GM21390 (cell line): ENCODE measurements around the gene HPSE2.

ENCODE experiments used
- ATAC-seq: cut with Tn5 transposase; IDR thresholded peaks from one replicate; pipeline ENCODE4 v1.9.1; 2021; ENCODE audit not compliant: unreplicated experiment

HPSE2 gene

GRCh38 chr10:98628206-98628605 lies 607.4 kb downstream of the HPSE2 start:
- ATAC-seq: no peak

- no peak for ATAC-seq
These were observed 607.9 kb downstream of the HPSE2 start for GRCh38 chr10:98627711-98628110.

- no peak for ATAC-seq
These were observed 610.7 kb downstream of the HPSE2 start for GRCh38 chr10:98624963-98625362.

GRCh38 chr10:98623176-98623575 lies 612.5 kb downstream of the HPSE2 start:
- no peak for ATAC-seq

GRCh38 chr10:98621630-98622029 lies 614.0 kb downstream of the HPSE2 start:
- ATAC-seq: no peak

GRCh38 chr10:98620503-98620902 lies 615.1 kb downstream of the HPSE2 start:
- no peak for ATAC-seq

- ATAC-seq: no peak
These were observed 616.2 kb downstream of the HPSE2 start for GRCh38 chr10:98619446-98619845.

GRCh38 chr10:98617906-98618520 lies 617.6 kb downstream of the HPSE2 start:
- no peak for ATAC-seq

- ATAC-seq: no peak
These were observed 622.2 kb downstream of the HPSE2 start for GRCh38 chr10:98613446-98613845.

GRCh38 chr10:98611436-98611835 lies 624.2 kb downstream of the HPSE2 start:
- no peak for ATAC-seq

GRCh38 chr10:98610836-98611235 lies 624.8 kb downstream of the HPSE2 start:
- ATAC-seq: no peak

- no peak for ATAC-seq
These were observed 625.4 kb downstream of the HPSE2 start for GRCh38 chr10:98610301-98610700.

GRCh38 chr10:98609265-98609664 lies 626.4 kb downstream of the HPSE2 start:
- no peak for ATAC-seq

GRCh38 chr10:98608411-98608810 lies 627.2 kb downstream of the HPSE2 start:
- ATAC-seq: no peak

GRCh38 chr10:98602224-98602623 lies 633.4 kb downstream of the HPSE2 start:
- no peak for ATAC-seq

- no peak for ATAC-seq
These were observed 636.5 kb downstream of the HPSE2 start for GRCh38 chr10:98599032-98599610.

GRCh38 chr10:98596404-98596803 lies 639.2 kb downstream of the HPSE2 start:
- no peak for ATAC-seq

- ATAC-seq: no peak
These were observed 646.0 kb downstream of the HPSE2 start for GRCh38 chr10:98589691-98590090.

GRCh38 chr10:98589007-98589406 lies 646.6 kb downstream of the HPSE2 start:
- no peak for ATAC-seq

GRCh38 chr10:98587156-98587837 lies 648.4 kb downstream of the HPSE2 start:
- no peak for ATAC-seq

- no peak for ATAC-seq
These were observed 649.6 kb downstream of the HPSE2 start for GRCh38 chr10:98586096-98586495.

GRCh38 chr10:98582363-98582762 lies 653.3 kb downstream of the HPSE2 start:
- no peak for ATAC-seq
